Esophagus muscularis mucosa (tissue), 4 donors: ENCODE measurements around the gene EFCAB3. TPM values are rescaled to one million over a fixed set of nuclear protein-coding genes. Genes with fewer than 3 reads are reported as not detected.
"Not testable (repeated sequence)": the region's sequence is repeated elsewhere in the genome, so short reads cannot be mapped to it uniquely, and the experiment has no call there.

Experiments
- DNase-seq: peaks from one replicate; pipeline ENCODE4 v3.0.0-alpha.2; 2017; ENCODE audit errors: extremely low spot score
- H3K27ac ChIP-seq, 4 donors: fragments of 200-600 bp; sonication (generic); replicated peaks in 1 of 4; 1 replicate in 3 of 4; 2 replicates in 1 of 4; pipeline ENCODE4 v1.5.1; 2016 to 2019; ENCODE audit warnings: mild to moderate bottlenecking in 1 of 4
- H3K27me3 ChIP-seq, 4 donors: fragments of 200-600 bp; sonication (generic); one replicate each; pipeline versions ENCODE4 v1.5.1 to v1.6.0; 2016 to 2019
- H3K36me3 ChIP-seq, 4 donors: fragments of 200-600 bp; sonication (generic); one replicate each; pipeline ENCODE4 v1.5.1; 2016 to 2019
- H3K4me1 ChIP-seq, 4 donors: fragments of 200-600 bp; sonication (generic); one replicate each; pipeline ENCODE4 v1.5.1; 2016 to 2019
- H3K4me3 ChIP-seq, 4 donors: fragments of 200-600 bp; sonication (generic); 1 replicate in 2 of 4; 2 replicates in 2 of 4; pipeline ENCODE4 v1.5.1; 2016 to 2019; ENCODE audit warnings: mild to moderate bottlenecking in 4 of 4, moderate library complexity in 1 of 4
- H3K9me3 ChIP-seq, 4 donors: fragments of 200-600 bp; sonication (generic); 1 replicate in 3 of 4; 2 replicates in 1 of 4; pipeline ENCODE4 v1.5.1; 2016 to 2019
- CTCF ChIP-seq, 3 experiments: fragments of 200-600 bp in 2 of 3; fragments of 450-650 bp in 1 of 3; sonication (generic) in 2 of 3; IDR thresholded peaks; one replicate each; pipeline ENCODE4 v1.5.1; 2017 to 2019; ENCODE audit warnings: antibody characterized with exemption in 3 of 3, mild to moderate bottlenecking in 2 of 3, moderate library complexity in 1 of 3
- EP300 ChIP-seq: sonication (generic); formaldehyde crosslinking; IDR thresholded peaks from one replicate; pipeline ENCODE4 v1.6.1; 2017; ENCODE audit warnings: antibody characterized with exemption
- POLR2A ChIP-seq: fragments of 450-650 bp; IDR thresholded peaks from one replicate; pipeline ENCODE4 v1.6.1; 2017; ENCODE audit warnings: antibody characterized with exemption, moderate library complexity, mild to moderate bottlenecking, low read depth
- POLR2AphosphoS5 ChIP-seq, 2 donors: sonication (generic); formaldehyde crosslinking; IDR thresholded peaks; one replicate each; pipeline ENCODE4 v1.6.1; 2017; ENCODE audit warnings: antibody characterized with exemption in 2 of 2
- WGBS: methylation state at CpG from one replicate; pipeline ENCODE4 v1.1.5; 2018; 5-methylcytosine and 5-hydroxymethylcytosine counted together
- intact Hi-C: fragments of 100-400 bp; cut with DNase I; formaldehyde crosslinking; loops from one replicate; pipeline ENCODE4 v1.15.1; 2023
- total RNA-seq, 4 donors: library from RNA; depleted of rRNA; stranded (reverse); fragments of >200 nt; gene quantifications; one replicate each; pipeline versions ENCODE4 v1.1.0 to v1.2.1, GENCODE V29; 2016

EFCAB3 gene
- total RNA-seq, 4 donors from 2014 or later: not detected

GRCh38 chr17:62381561-62381960 lies 1.2 kb downstream of the EFCAB3 start:
- no peak for DNase-seq

GRCh38 chr17:62388856-62389255 lies 8.5 kb downstream of the EFCAB3 start:
- no peaks in the 10 kb centered on the region for H3K9me3 ChIP-seq
- WGBS: 56% methylated on average over 1 of the region's 1 CpG
- H3K27ac ChIP-seq: no peak overlapping the region
- TF ChIP-seq EP300 (no peak), CTCF (IDR thresholded peaks at IDR 0.05) (no peak), POLR2A (no peak), POLR2AphosphoS5 (IDR thresholded peaks at IDR 0.05) (no peak)
- H3K4me1 ChIP-seq: no peaks in the 10 kb centered on the region
- H3K27me3 ChIP-seq: peaks cover 0 to 14% (median 0%) of the 10 kb centered on the region in 4 donors
- no peak for DNase-seq
- no peaks in the 10 kb centered on the region for H3K36me3 ChIP-seq
- intact Hi-C loops: no loop called here
- no peak overlapping the region for H3K4me3 ChIP-seq

More at GRCh38 chr17:62381561-62381960, 1.2 kb downstream of the EFCAB3 start:
- TF ChIP-seq POLR2AphosphoS5 (IDR thresholded peaks at IDR 0.05) (no peak), EP300 (no peak), POLR2A (no peak), CTCF (IDR thresholded peaks at IDR 0.05) (no peak)
- Histone ChIP-seq H3K4me3 (no peak overlapping the region), H3K27ac (no peak overlapping the region), H3K9me3 (no peaks in the 10 kb centered on the region), H3K27me3 (peaks cover 0 to 12% (median 0%) of the 10 kb centered on the region in 4 donors), H3K36me3 (no peaks in the 10 kb centered on the region), H3K4me1 (no peaks in the 10 kb centered on the region)
- intact Hi-C loops: no loop called here
- 88% methylated on average over 18 of the region's 18 CpGs for WGBS

- Histone ChIP-seq H3K9me3 (no peaks in the 10 kb centered on the region), H3K27me3 (peaks cover 0 to 13% (median 0%) of the 10 kb centered on the region in 4 donors), H3K36me3 (no peaks in the 10 kb centered on the region), H3K4me1 (no peaks in the 10 kb centered on the region), H3K4me3 (no peak overlapping the region), H3K27ac (no peak overlapping the region)
- TF ChIP-seq EP300 (no peak), POLR2A (no peak), POLR2AphosphoS5 (IDR thresholded peaks at IDR 0.05) (no peak), CTCF (IDR thresholded peaks at IDR 0.05) (no peak)
- WGBS: 100% methylated on average over 1 of the region's 1 CpG
- DNase-seq: no peak
- intact Hi-C loops: no loop called here
Measured at GRCh38 chr17:62392908-62393307, 12.6 kb downstream of the EFCAB3 start.

GRCh38 chr17:62398891-62399290 lies 18.5 kb downstream of the EFCAB3 start:
- no peaks in the 10 kb centered on the region for H3K4me1 ChIP-seq
- no peaks in the 10 kb centered on the region for H3K9me3 ChIP-seq
- H3K36me3 ChIP-seq: no peaks in the 10 kb centered on the region
- H3K4me3 ChIP-seq: no peak overlapping the region
- TF ChIP-seq EP300: no peak
- intact Hi-C loops: no loop called here
- WGBS: 85% methylated on average over 1 of the region's 1 CpG
- H3K27ac ChIP-seq: no peak overlapping the region
- H3K27me3 ChIP-seq: peaks cover 0 to 7% (median 0%) of the 10 kb centered on the region in 4 donors
- no peak for DNase-seq

- no peak for DNase-seq
- H3K27ac ChIP-seq: no peak overlapping the region
- no peaks in the 10 kb centered on the region for H3K4me1 ChIP-seq
- TF ChIP-seq POLR2A: no peak
- TF ChIP-seq POLR2AphosphoS5 (IDR thresholded peaks at IDR 0.05): no peak
- TF ChIP-seq EP300: no peak
- no peak for TF ChIP-seq CTCF (IDR thresholded peaks at IDR 0.05)
- WGBS: 25% methylated on average over 2 of the region's 2 CpGs
- peaks cover 0 to 20% (median 0%) of the 10 kb centered on the region in 4 donors for H3K27me3 ChIP-seq
- no peak overlapping the region for H3K4me3 ChIP-seq
- intact Hi-C loops: no loop called here
- H3K9me3 ChIP-seq: no peaks in the 10 kb centered on the region
- H3K36me3 ChIP-seq: no peaks in the 10 kb centered on the region
Measured at GRCh38 chr17:62405451-62405850, 25.1 kb downstream of the EFCAB3 start.

GRCh38 chr17:62413090-62413489 lies 32.7 kb downstream of the EFCAB3 start:
- DNase-seq, H3K4me1 ChIP-seq, H3K27ac ChIP-seq, H3K36me3 ChIP-seq, H3K4me3 ChIP-seq, intact Hi-C loops, H3K9me3 ChIP-seq: not testable (repeated sequence)
- peaks cover 0 to 10% (median 0%) of the 10 kb centered on the region in 4 donors for H3K27me3 ChIP-seq
- WGBS: 87% methylated on average over 1 of the region's 1 CpG
